Measurements from ENCODE around the gene FGF12.

DNA sequence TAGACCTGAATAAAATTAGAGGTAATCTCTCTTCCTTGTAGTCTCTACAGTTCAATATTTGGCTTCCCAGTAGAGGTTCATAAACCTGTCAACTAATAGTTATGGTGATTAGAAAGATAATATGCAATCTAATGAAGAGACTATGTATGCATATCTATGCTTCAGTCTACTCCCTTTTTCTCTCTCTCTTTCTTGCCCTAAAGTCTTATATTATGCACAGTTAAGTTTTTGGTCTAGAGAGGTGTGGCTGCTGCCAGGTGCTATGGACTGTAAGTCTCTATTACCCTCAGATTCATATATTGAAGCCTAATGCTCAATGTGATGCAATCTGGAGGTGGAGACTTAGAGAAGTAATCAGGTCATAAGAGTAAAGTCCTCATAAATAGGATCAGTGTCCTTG is 413.7 kb downstream of the FGF12 start:
- TF ChIP-seq POLR2A (IDR thresholded peaks at IDR 0.05) (no peak), EP300 (IDR thresholded peaks at IDR 0.05) (no peak)
- TF ChIP-seq, protein P1, sequence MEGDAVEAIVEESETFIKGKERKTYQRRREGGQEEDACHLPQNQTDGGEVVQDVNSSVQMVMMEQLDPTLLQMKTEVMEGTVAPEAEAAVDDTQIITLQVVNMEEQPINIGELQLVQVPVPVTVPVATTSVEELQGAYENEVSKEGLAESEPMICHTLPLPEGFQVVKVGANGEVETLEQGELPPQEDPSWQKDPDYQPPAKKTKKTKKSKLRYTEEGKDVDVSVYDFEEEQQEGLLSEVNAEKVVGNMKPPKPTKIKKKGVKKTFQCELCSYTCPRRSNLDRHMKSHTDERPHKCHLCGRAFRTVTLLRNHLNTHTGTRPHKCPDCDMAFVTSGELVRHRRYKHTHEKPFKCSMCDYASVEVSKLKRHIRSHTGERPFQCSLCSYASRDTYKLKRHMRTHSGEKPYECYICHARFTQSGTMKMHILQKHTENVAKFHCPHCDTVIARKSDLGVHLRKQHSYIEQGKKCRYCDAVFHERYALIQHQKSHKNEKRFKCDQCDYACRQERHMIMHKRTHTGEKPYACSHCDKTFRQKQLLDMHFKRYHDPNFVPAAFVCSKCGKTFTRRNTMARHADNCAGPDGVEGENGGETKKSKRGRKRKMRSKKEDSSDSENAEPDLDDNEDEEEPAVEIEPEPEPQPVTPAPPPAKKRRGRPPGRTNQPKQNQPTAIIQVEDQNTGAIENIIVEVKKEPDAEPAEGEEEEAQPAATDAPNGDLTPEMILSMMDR (IDR thresholded peaks at IDR 0.05) = no peak

Measured in tibial nerve (tissue), 4 donors.